SK-N-SH (cell line): ENCODE results near the gene SSPN. TPM values are rescaled to one million over a fixed set of nuclear protein-coding genes. Genes with fewer than 3 reads are reported as not detected.

Experiments
- CTCF ChIA-PET: fragments of 300-600, 350-600 bp; formaldehyde crosslinking; extraction: SDS; loops from one replicate; lab custom pipeline; 2021; lab: Yijun Ruan, JAX
- POLR2A ChIA-PET: fragments of 350-600 bp; sonication (Branson Sonifier 250); formaldehyde crosslinking; extraction: SDS; loops from one replicate; lab custom pipeline; 2020; ENCODE audit warnings: antibody characterized with exemption, inconsistent platforms; lab: Yijun Ruan, JAX
- DNase-seq: peaks from one replicate; pipeline ENCODE4 v3.0.0; 2012
- H2AFZ ChIP-seq: fragments of 200-600 bp; sonication (generic); 2 replicates; pipeline ENCODE4 v1.8.1; 2016; ENCODE audit warnings: antibody characterized with exemption, mild to moderate bottlenecking, low read depth
- H3F3A ChIP-seq: fragments of 200-600 bp; sonication (generic); replicated peaks from 2 replicates; pipeline ENCODE3; 2016; ENCODE audit warnings: antibody characterized with exemption, mild to moderate bottlenecking; ENCODE audit not compliant: insufficient read depth
- H3K27ac ChIP-seq, 2 experiments: fragments of 200-500 bp in 1 of 2; fragments of 200-600 bp in 1 of 2; sonication (Bioruptor generic) in 1 of 2; sonication (generic), shearing (Covaris generic) in 1 of 2; 2 replicates each; pipeline versions ENCODE4 v1.5.1 to v1.6.1; 2014 to 2016; ENCODE audit warnings: low read depth in 2 of 2, inconsistent platforms in 1 of 2, low read length in 1 of 2, mild to moderate bottlenecking in 1 of 2, mixed read lengths in 1 of 2
- H3K27me3 ChIP-seq: fragments of 200-600 bp; sonication (generic), shearing (Covaris generic); 2 replicates; pipeline ENCODE4 v1.6.1; 2016; ENCODE audit warnings: mixed run types; ENCODE audit not compliant: insufficient read depth
- H3K36me3 ChIP-seq, 2 experiments: fragments of 200-500 bp in 1 of 2; fragments of 200-600 bp in 1 of 2; sonication (Bioruptor generic) in 1 of 2; sonication (generic) in 1 of 2; replicated peaks in 1 of 2; 2 replicates each; pipeline versions ENCODE3 to v1.5.1; 2014 to 2016; ENCODE audit warnings: low read length in 1 of 2, mild to moderate bottlenecking in 1 of 2; ENCODE audit not compliant: insufficient read depth in 2 of 2, control insufficient read depth in 1 of 2
- H3K4me1 ChIP-seq, 2 experiments: fragments of 200-500 bp in 1 of 2; fragments of 200-600 bp in 1 of 2; sonication (Bioruptor generic) in 1 of 2; sonication (generic), shearing (Covaris generic) in 1 of 2; 2 replicates each; pipeline versions ENCODE4 v1.5.1 to v1.6.1; 2014 to 2016; ENCODE audit warnings: low read depth in 1 of 2, low read length in 1 of 2, mixed run types in 1 of 2; ENCODE audit not compliant: insufficient read depth in 2 of 2, control insufficient read depth in 1 of 2
- H3K4me2 ChIP-seq: fragments of 200-600 bp; sonication (generic), shearing (Covaris generic); 2 replicates; pipeline ENCODE4 v1.6.1; 2017; ENCODE audit warnings: mixed run types
- H3K4me3 ChIP-seq, 2 experiments: fragments of 200-500 bp in 1 of 2; fragments of 200-600 bp in 1 of 2; sonication (Bioruptor generic) in 1 of 2; sonication (generic), shearing (Covaris generic) in 1 of 2; 2 replicates each; pipeline versions ENCODE4 v1.5.1 to v1.8.1; 2014 to 2016; ENCODE audit warnings: low read depth in 2 of 2, inconsistent platforms in 1 of 2, low read length in 1 of 2, mild to moderate bottlenecking in 1 of 2, mixed read lengths in 1 of 2, moderate library complexity in 1 of 2
- H3K79me2 ChIP-seq: fragments of 200-600 bp; sonication (generic); 2 replicates; pipeline ENCODE4 v1.8.1; 2017; ENCODE audit warnings: mild to moderate bottlenecking; ENCODE audit not compliant: insufficient read depth
- H3K9ac ChIP-seq: fragments of 200-600 bp; sonication (generic); 2 replicates; pipeline ENCODE4 v1.6.1; 2017; ENCODE audit warnings: mixed run types
- H3K9me2 ChIP-seq: fragments of 200-600 bp; sonication (generic); 2 replicates; pipeline ENCODE4 v1.6.1; 2017; ENCODE audit warnings: mixed run types
- H3K9me3 ChIP-seq: fragments of 200-600 bp; sonication (generic); 2 replicates; pipeline ENCODE4 v1.6.1; 2017; ENCODE audit warnings: mixed run types, mild to moderate bottlenecking, moderate library complexity
- H4K20me1 ChIP-seq: fragments of 200-600 bp; sonication (generic); 2 replicates; pipeline ENCODE4 v1.6.1; 2017; ENCODE audit warnings: mild to moderate bottlenecking, mixed run types; ENCODE audit not compliant: insufficient read depth
- CHD2 ChIP-seq: fragments of 150-350 bp; IDR thresholded peaks from 2 replicates; pipeline ENCODE4 v1.6.1; 2018; ENCODE audit warnings: low read length; ENCODE audit not compliant: partially characterized antibody
- FOSL2 ChIP-seq: IDR thresholded peaks from 2 replicates; pipeline ENCODE4 v1.4.0; 2012; ENCODE audit warnings: low read depth, mild to moderate bottlenecking, moderate library complexity, borderline replicate concordance
- GABPA ChIP-seq: IDR thresholded peaks from 2 replicates; pipeline ENCODE4 v1.4.0; 2012; ENCODE audit warnings: low read depth, mild to moderate bottlenecking
- IRF3 ChIP-seq: fragments of 150-350 bp; IDR thresholded peaks from 2 replicates; pipeline ENCODE4 v1.6.1; 2016; ENCODE audit warnings: mild to moderate bottlenecking, low read depth, low read length
- JUND ChIP-seq: IDR thresholded peaks from 2 replicates; pipeline ENCODE4 v1.4.0; 2012
- MAX ChIP-seq: IDR thresholded peaks from 2 replicates; pipeline ENCODE4 v1.4.0; 2012; ENCODE audit warnings: low read depth
- MXI1 ChIP-seq: IDR thresholded peaks from 2 replicates; pipeline ENCODE4 v1.6.1; 2012; ENCODE audit warnings: mild to moderate bottlenecking, low read depth, low read length, improper control_type of control experiment
- NRF1 ChIP-seq: IDR thresholded peaks from 2 replicates; pipeline ENCODE4 v1.6.1; 2012; ENCODE audit warnings: low read depth, mild to moderate bottlenecking, low read length
- POLR2AphosphoS5 ChIP-seq: IDR thresholded peaks from 2 replicates; pipeline ENCODE4 v1.6.1; 2012; ENCODE audit warnings: low read depth, low read length
- RCOR1 ChIP-seq: fragments of 150-350 bp; IDR thresholded peaks from 2 replicates; pipeline ENCODE4 v1.6.1; 2017; ENCODE audit warnings: antibody characterized with exemption, low read length
- RFX5 ChIP-seq: IDR thresholded peaks from 2 replicates; pipeline ENCODE4 v1.6.1; 2012; ENCODE audit warnings: mild to moderate bottlenecking, improper control_type of control experiment, low read length
- TAF1 ChIP-seq: IDR thresholded peaks from 2 replicates; pipeline ENCODE4 v1.6.1; 2012; ENCODE audit warnings: low read depth, mild to moderate bottlenecking, low read length, moderate library complexity, borderline replicate concordance
- TEAD4 ChIP-seq: IDR thresholded peaks from 2 replicates; pipeline ENCODE4 v1.4.0; 2012; ENCODE audit warnings: mild to moderate bottlenecking, borderline replicate concordance; ENCODE audit not compliant: insufficient read depth
- USF1 ChIP-seq: IDR thresholded peaks from 2 replicates; pipeline ENCODE4 v1.4.0; 2012; ENCODE audit warnings: low read depth, borderline replicate concordance
- USF2 ChIP-seq: fragments of 150-350 bp; IDR thresholded peaks from 2 replicates; pipeline ENCODE4 v1.6.1; 2017; ENCODE audit warnings: antibody characterized with exemption, low read length, low read depth, borderline replicate concordance
- WGBS: methylation state at CpG from one replicate; pipeline ENCODE4 v1.1.6; 2017; ENCODE audit warnings: low lambda C conversion rate; 5-methylcytosine and 5-hydroxymethylcytosine counted together
- polyA plus RNA-seq, 3 experiments: library from polyadenylated mRNA; depleted of rRNA; stranded (reverse); fragments of >200 nt; gene quantifications; 2 replicates each; pipeline ENCODE4 v1.2.3, GENCODE V29; 2012

Gene SSPN
- polyA plus RNA-seq, 1 of the 3 experiments (the other 2 are of a cell fraction): 5.9 TPM

- TF ChIP-seq MAX: no peak
- no peak for TF ChIP-seq IRF3
- TF ChIP-seq TEAD4: no peak
- no peak for TF ChIP-seq FOSL2
- no peak for TF ChIP-seq CHD2
- no peak for TF ChIP-seq USF2
These were observed 30.7 kb downstream of the SSPN start (continued) for GRCh38 chr12:26226122-26226521.

- H3K27me3 ChIP-seq: no peaks in the 10 kb centered on the region
- 16% methylated on average over 26 of the region's 44 CpGs for WGBS
- H3K4me3 ChIP-seq: peak overlapping the region; percentile 28 to 49
- H3K79me2 ChIP-seq: no peaks in the 10 kb centered on the region
- no peaks in the 10 kb centered on the region for H3K36me3 ChIP-seq
- H3K9ac ChIP-seq: peak overlapping the region; percentile 21; the same call in 1 of the 2 replicates
- H3K4me2 ChIP-seq: peak overlapping the region; percentile 75
- no peaks in the 10 kb centered on the region for H4K20me1 ChIP-seq
- H3K4me1 ChIP-seq: peaks cover 0 to 10% of the 10 kb centered on the region in 2 experiments; a peak in 2 of 4 replicates
- TF ChIP-seq NRF1 (no peak), IRF3 (no peak), GABPA (no peak), POLR2AphosphoS5 (no peak), RFX5 (no peak), RCOR1 (0 out of 2 replicates have a peak, but pooled peaks have one; percentile 13), CHD2 (no peak), TAF1 (no peak), MAX (peak; percentile 64; the same call in 1 of the 2 replicates), MXI1 (peak; percentile 32; the same call in 1 of the 2 replicates), USF1 (no peak), JUND (no peak)
- TF ChIP-seq, all 33 proteins: peak for 3
- ChIA-PET CTCF (interaction anchor here (1.2 to 1.7 kb wide), 2 partner anchors 32 to 104 kb away, joined by 4 to 8 read pairs; no protein-coding TSS in a partner anchor), POLR2A (interaction anchor here (0.7 kb wide), 1 partner anchor 31 kb away, joined by 3 read pairs; the partner anchor contains the start of gene SSPN)
- H3F3A ChIP-seq: no peaks in the 10 kb centered on the region
- H2AFZ ChIP-seq: peak overlapping the region; percentile 88
- H3K27ac ChIP-seq: no peak overlapping the region
- no peaks in the 10 kb centered on the region for H3K9me2 ChIP-seq
- peak; percentile 73 for DNase-seq
- no peaks in the 10 kb centered on the region for H3K9me3 ChIP-seq
These were observed 31.4 kb downstream of the SSPN start for GRCh38 chr12:26226629-26227360.
